Smooth muscle cell of bladder (primary cell): Measurements from ENCODE around the gene PDE3A. TPM values are rescaled to one million over a fixed set of nuclear protein-coding genes. Genes with fewer than 3 reads are reported as not detected.

Source experiments
- total RNA-seq: library from RNA; depleted of rRNA; stranded (reverse); fragments of >200 nt; gene quantifications from 2 replicates; pipeline ENCODE4 v1.2.3, GENCODE V29; 2014

PDE3A gene
- total RNA-seq: 2.0 and 8.9 TPM in 2 replicates

GRCh38 chr12:20368114-20368650, at the start of gene PDE3A:
Gene PDE3A (plus strand): TSS chr12:20368537. CDS start chr12:20369285, 748 bp downstream.

GRCh38 chr12:20695232-20695631, 326.9 kb downstream of the PDE3A start, which contains the start of gene SLCO1C1:
Gene SLCO1C1 (plus strand): TSS chr12:20695332. CDS start chr12:20699577, 4,245 bp downstream.

